H9 (cell line): ENCODE measurements around the gene PLB1. TPM values are rescaled to one million over a fixed set of nuclear protein-coding genes. Genes with fewer than 3 reads are reported as not detected.
A peak's percentile ranks its signal among the peaks of the same experiment; 100 is the strongest.

Experiments used
- DNase-seq: peaks from one replicate; pipeline ENCODE4 v3.0.0-alpha.2; 2017
- H2AFZ ChIP-seq: one replicate; pipeline ENCODE4 v1.6.1; 2013; ENCODE audit warnings: mild to moderate bottlenecking, low read length, control low read depth, moderate library complexity
- H2AK5ac ChIP-seq: 2 replicates; pipeline ENCODE4 v1.6.1; 2013; ENCODE audit warnings: low read length, control low read depth, mixed read lengths; ENCODE audit not compliant: insufficient read length
- H2BK120ac ChIP-seq: one replicate; pipeline ENCODE4 v1.6.1; 2013; ENCODE audit warnings: low read depth, mild to moderate bottlenecking, low read length, control low read depth, inconsistent platforms; ENCODE audit not compliant: poor library complexity, severe bottlenecking
- H2BK12ac ChIP-seq: 2 replicates; pipeline ENCODE4 v1.6.1; 2013; ENCODE audit warnings: low read length, control low read depth, mixed read lengths, low read depth; ENCODE audit not compliant: insufficient read length
- H2BK15ac ChIP-seq: 2 replicates; pipeline ENCODE4 v1.6.1; 2013; ENCODE audit warnings: low read depth, low read length, control low read depth
- H2BK20ac ChIP-seq: one replicate; pipeline ENCODE4 v1.6.1; 2013; ENCODE audit warnings: low read depth, mild to moderate bottlenecking, low read length, control low read depth, inconsistent platforms; ENCODE audit not compliant: poor library complexity, severe bottlenecking
- H2BK5ac ChIP-seq: 2 replicates; pipeline ENCODE4 v1.6.1; 2013; ENCODE audit warnings: low read length, control low read depth, mixed read lengths; ENCODE audit not compliant: insufficient read length
- H3K14ac ChIP-seq: 2 replicates; pipeline ENCODE4 v1.6.1; 2013; ENCODE audit warnings: low read length, control low read depth; ENCODE audit not compliant: insufficient read depth
- H3K18ac ChIP-seq: 2 replicates; pipeline ENCODE4 v1.6.1; 2013; ENCODE audit warnings: low read depth, mild to moderate bottlenecking, mixed read lengths, low read length, control low read depth; ENCODE audit not compliant: insufficient read length
- H3K23ac ChIP-seq: 2 replicates; pipeline ENCODE4 v1.6.1; 2013; ENCODE audit warnings: low read length, control low read depth, mixed read lengths, low read depth; ENCODE audit not compliant: insufficient read length
- H3K23me2 ChIP-seq: 2 replicates; pipeline ENCODE4 v1.6.1; 2013; ENCODE audit warnings: low read depth, mild to moderate bottlenecking, mixed read lengths, low read length, control low read depth; ENCODE audit not compliant: insufficient read length, poor library complexity, severe bottlenecking
- H3K27ac ChIP-seq: 2 replicates; pipeline ENCODE4 v1.5.1; 2013; ENCODE audit warnings: low read length, control low read depth, mixed read lengths, low read depth; ENCODE audit not compliant: insufficient read length
- H3K27me3 ChIP-seq: 2 replicates; pipeline ENCODE4 v1.6.1; 2013; ENCODE audit warnings: low read length, control low read depth, inconsistent platforms; ENCODE audit not compliant: insufficient read depth
- H3K4ac ChIP-seq: 2 replicates; pipeline ENCODE4 v1.6.1; 2013; ENCODE audit warnings: low read depth, mild to moderate bottlenecking, control low read depth, inconsistent platforms, low read length, moderate library complexity
- H3K4me1 ChIP-seq: 2 replicates; pipeline ENCODE4 v1.6.1; 2013; ENCODE audit warnings: low read length, control low read depth, inconsistent platforms; ENCODE audit not compliant: insufficient read depth
- H3K4me2 ChIP-seq: 2 replicates; pipeline ENCODE4 v1.6.1; 2013; ENCODE audit warnings: low read length, control low read depth, mixed read lengths; ENCODE audit not compliant: insufficient read length, insufficient read depth
- H3K56ac ChIP-seq: 2 replicates; pipeline ENCODE4 v1.6.1; 2013; ENCODE audit warnings: low read depth, mild to moderate bottlenecking, mixed read lengths, low read length, control low read depth; ENCODE audit not compliant: insufficient read length
- H3K79me1 ChIP-seq: 2 replicates; pipeline ENCODE4 v1.6.1; 2013; ENCODE audit warnings: low read depth, mild to moderate bottlenecking, moderate library complexity, low read length, control low read depth, inconsistent platforms; ENCODE audit not compliant: insufficient read depth, poor library complexity, severe bottlenecking
- H3K79me2 ChIP-seq: 2 replicates; pipeline ENCODE4 v1.6.1; 2013; ENCODE audit warnings: low read length, control low read depth, inconsistent platforms; ENCODE audit not compliant: insufficient read depth
- H3K9ac ChIP-seq: 2 replicates; pipeline ENCODE4 v1.6.1; 2013; ENCODE audit warnings: low read length, control low read depth, mixed read lengths; ENCODE audit not compliant: insufficient read length; ENCODE audit errors: extremely low read depth
- H3K9me3 ChIP-seq: one replicate; pipeline ENCODE4 v1.6.1; 2013; ENCODE audit warnings: low read depth, low read length, inconsistent platforms; ENCODE audit not compliant: control insufficient read depth
- H3T11ph ChIP-seq: one replicate; pipeline ENCODE4 v1.6.1; 2013; ENCODE audit warnings: mild to moderate bottlenecking, low read length, control low read depth, inconsistent platforms
- H4K20me1 ChIP-seq: one replicate; pipeline ENCODE4 v1.6.1; 2013; ENCODE audit not compliant: control insufficient read depth, insufficient read length, insufficient read depth
- H4K5ac ChIP-seq: 2 replicates; pipeline ENCODE4 v1.6.1; 2013; ENCODE audit warnings: low read depth, mild to moderate bottlenecking, mixed read lengths, low read length, control low read depth; ENCODE audit not compliant: insufficient read length
- H4K8ac ChIP-seq: replicated peaks from 2 replicates; pipeline ENCODE4 v1.6.1; 2013; ENCODE audit warnings: low read length, control low read depth, mixed read lengths, low read depth; ENCODE audit not compliant: insufficient read length
- H4K91ac ChIP-seq: 2 replicates; pipeline ENCODE4 v1.6.1; 2013; ENCODE audit warnings: low read depth, mild to moderate bottlenecking, moderate library complexity, mixed read lengths, low read length, control low read depth; ENCODE audit not compliant: insufficient read length
- H3K27ac Mint-ChIP-seq, 3 experiments: 2 replicates in 2 of 3; 3 replicates in 1 of 3; pipeline ENCODE4 v1.8.0; 2020 to 2021; ENCODE audit warnings: mixed read lengths in 3 of 3, mild to moderate bottlenecking in 1 of 3, moderate library complexity in 1 of 3
- H3K27me3 Mint-ChIP-seq: 2 replicates; pipeline ENCODE4 v1.8.0; 2021; ENCODE audit warnings: low read depth, mild to moderate bottlenecking, moderate library complexity, mixed read lengths
- H3K36me3 Mint-ChIP-seq, 3 experiments: 2 replicates in 2 of 3; 3 replicates in 1 of 3; pipeline ENCODE4 v1.8.0; 2020 to 2021; ENCODE audit warnings: low read depth in 3 of 3, mixed read lengths in 3 of 3; ENCODE audit not compliant: insufficient read depth in 1 of 3
- H3K4me1 Mint-ChIP-seq, 2 experiments: 2 replicates each; pipeline ENCODE4 v1.8.0; 2020; ENCODE audit warnings: mixed read lengths in 2 of 2
- H3K4me3 Mint-ChIP-seq, 2 experiments: 2 replicates in 1 of 2; 3 replicates in 1 of 2; pipeline ENCODE4 v1.8.0; 2020 to 2021; ENCODE audit warnings: mild to moderate bottlenecking in 2 of 2, mixed read lengths in 2 of 2, moderate library complexity in 1 of 2
- H3K9me3 Mint-ChIP-seq, 2 experiments: 2 replicates in 1 of 2; 3 replicates in 1 of 2; pipeline ENCODE4 v1.8.0; 2020; ENCODE audit warnings: mild to moderate bottlenecking in 2 of 2, mixed read lengths in 2 of 2, moderate library complexity in 1 of 2
- CTCF ChIP-seq: fragments of 200-600 bp; sonication (generic); conservative IDR thresholded peaks from 3 replicates; pipeline ENCODE4 v1.8.0; 2021; ENCODE audit warnings: antibody characterized with exemption, mild to moderate bottlenecking
- WGBS: extraction: QIAGEN DNeasy Blood & Tissue Kit; methylation state at CpG from one replicate; pipeline ENCODE4 v1.1.7; 2013; ENCODE audit warnings: missing lambda C conversion rate, low lambda C conversion rate, mixed read lengths; ENCODE audit not compliant: insufficient read length; ENCODE audit errors: extremely low coverage; 5-methylcytosine and 5-hydroxymethylcytosine counted together
- total RNA-seq: library from RNA; stranded (reverse); gene quantifications from 2 replicates; pipeline ENCODE4 v1.2.1, GENCODE V29; 2021

Gene PLB1
- total RNA-seq, 1 experiment from 2014 or later = not detected

GRCh38 chr2:28607730-28608499, 112.1 kb downstream of the PLB1 start:
- no peak overlapping the region for H3K4me3 Mint-ChIP-seq
- no peak overlapping the region for H2BK5ac ChIP-seq
- H3K14ac ChIP-seq = no peak overlapping the region
- no peak overlapping the region for H3K4ac ChIP-seq
- H3K56ac ChIP-seq = no peak overlapping the region
- peaks cover 15 to 18% of the 10 kb centered on the region in 2 experiments for H3K4me1 Mint-ChIP-seq
- H3K23me2 ChIP-seq = no peaks in the 10 kb centered on the region
- peaks cover 3% of the 10 kb centered on the region; the same call in 1 of the 2 replicates for H3K4me1 ChIP-seq
- no CpG with 5 or more reads among the region's 8 CpGs for WGBS
- no peaks in the 10 kb centered on the region for H4K20me1 ChIP-seq
- H3K9me3 ChIP-seq = no peaks in the 10 kb centered on the region
- H3K27me3 Mint-ChIP-seq = peaks cover 2% of the 10 kb centered on the region
- no peaks in the 10 kb centered on the region for H3K79me2 ChIP-seq
- no peak overlapping the region for H2BK12ac ChIP-seq
- H3T11ph ChIP-seq = no peak overlapping the region
- no peak overlapping the region for H2AFZ ChIP-seq
- no peak for TF ChIP-seq CTCF
- H3K79me1 ChIP-seq = no peaks in the 10 kb centered on the region
- no peak for DNase-seq
- H3K27me3 ChIP-seq = no peaks in the 10 kb centered on the region
- no peak overlapping the region for H4K5ac ChIP-seq
- H3K9ac ChIP-seq = no peak overlapping the region
- no peak overlapping the region for H3K23ac ChIP-seq
- no peak overlapping the region for H4K91ac ChIP-seq
- H3K9me3 Mint-ChIP-seq = no peaks in the 10 kb centered on the region
- H2BK15ac ChIP-seq = no peak overlapping the region
- H3K18ac ChIP-seq = no peak overlapping the region
- no peak overlapping the region for H3K4me2 ChIP-seq
- peaks cover 0 to 3% (median 0%) of the 10 kb centered on the region in 3 experiments; a peak in 1 of 7 replicates for H3K36me3 Mint-ChIP-seq
- H3K27ac ChIP-seq = no peak overlapping the region
- H3K27ac Mint-ChIP-seq = peak overlapping the region in 1 of 3 experiments; percentile 59; a peak in 1 of 7 replicates
- H2BK120ac ChIP-seq = no peak overlapping the region
- H4K8ac ChIP-seq = no peak overlapping the region
- no peak overlapping the region for H2AK5ac ChIP-seq
- no peak overlapping the region for H2BK20ac ChIP-seq
